Head of caudate nucleus (tissue), 42 donors: ENCODE results near the gene CNTLN.
"Not testable (repeated sequence)": the region's sequence is repeated elsewhere in the genome, so short reads cannot be mapped to it uniquely, and the experiment has no call there.

Source experiments
- DNase-seq, 42 donors: peaks; one replicate each; pipeline versions ENCODE4 v3.0.0 to v3.0.0-alpha.2; 2020 to 2021; ENCODE audit warnings: mixed read lengths in 7 of 42
- intact Hi-C: fragments of 100-400 bp; cut with DNase I; formaldehyde crosslinking; loops from one replicate; pipeline ENCODE4 v1.15.0; 2022

Gene CNTLN

GRCh38 chr9:17280350-17281012, 145.6 kb downstream of the CNTLN start:
- no peak for DNase-seq
- intact Hi-C loops: no loop called here

GRCh38 chr9:17290673-17291072, 155.8 kb downstream of the CNTLN start:
- intact Hi-C loops, DNase-seq: not testable (repeated sequence)

GRCh38 chr9:17291766-17292165, 156.9 kb downstream of the CNTLN start:
- no peak for DNase-seq
- intact Hi-C loops: no loop called here

- no peak for DNase-seq
Measured at GRCh38 chr9:17293685-17294084, 158.8 kb downstream of the CNTLN start.

GRCh38 chr9:17294822-17295624, 160.2 kb downstream of the CNTLN start:
- intact Hi-C loops: no loop called here
- DNase-seq: no peak

More at GRCh38 chr9:17293685-17294084, 158.8 kb downstream of the CNTLN start:
- intact Hi-C loops: no loop called here

- intact Hi-C loops: no loop called here
- no peak for DNase-seq
Measured at GRCh38 chr9:17315341-17315740, 180.5 kb downstream of the CNTLN start.

- no peak for DNase-seq
- intact Hi-C loops: no loop called here
Measured at GRCh38 chr9:17318821-17319320, 184.0 kb downstream of the CNTLN start.

GRCh38 chr9:17319864-17320263, 185.0 kb downstream of the CNTLN start:
- DNase-seq: no peak

GRCh38 chr9:17322882-17323864, 188.3 kb downstream of the CNTLN start:
- DNase-seq: no peak
- intact Hi-C loops: no loop called here

More at GRCh38 chr9:17319864-17320263, 185.0 kb downstream of the CNTLN start:
- intact Hi-C loops: no loop called here

- DNase-seq: no peak
- intact Hi-C loops: no loop called here
Measured at GRCh38 chr9:17328331-17328730, 193.5 kb downstream of the CNTLN start.

GRCh38 chr9:17330097-17330496, 195.3 kb downstream of the CNTLN start:
- intact Hi-C loops: no loop called here
- DNase-seq: no peak

GRCh38 chr9:17332115-17332514, 197.3 kb downstream of the CNTLN start:
- no peak for DNase-seq
- intact Hi-C loops: no loop called here

GRCh38 chr9:17339156-17339555, 204.3 kb downstream of the CNTLN start:
- intact Hi-C loops: no loop called here
- no peak for DNase-seq

GRCh38 chr9:17342696-17343095, 207.9 kb downstream of the CNTLN start:
- intact Hi-C loops: no loop called here
- peak in 2 of 42 donors; percentile 2 to 3 for DNase-seq

- intact Hi-C loops: loop anchor here (5.0 kb wide), 1 partner anchor 233 kb away; no protein-coding TSS in a partner anchor
- no peak for DNase-seq
Measured at GRCh38 chr9:17349831-17350230, 215.0 kb downstream of the CNTLN start.

- not testable (repeated sequence) for DNase-seq
- intact Hi-C loops: loop anchor here (5.0 kb wide), 1 partner anchor 237 kb away; no protein-coding TSS in a partner anchor
Measured at GRCh38 chr9:17354006-17354405, 219.2 kb downstream of the CNTLN start.

- intact Hi-C loops: no loop called here
- DNase-seq: no peak
Measured at GRCh38 chr9:17361378-17361777, 226.5 kb downstream of the CNTLN start.

- DNase-seq: no peak
- intact Hi-C loops: no loop called here
Measured at GRCh38 chr9:17367035-17367434, 232.2 kb downstream of the CNTLN start.
